CD4-positive, alpha-beta T cell (primary cell): ENCODE measurements around the gene PNRC1. TPM values are rescaled to one million over a fixed set of nuclear protein-coding genes. Genes with fewer than 3 reads are reported as not detected.
"Not testable (repeated sequence)": the region's sequence is repeated elsewhere in the genome, so short reads cannot be mapped to it uniquely, and the experiment has no call there.

Source experiments
- ATAC-seq: fragments of 200-7000 bp; cut with Tn5 transposase; one replicate; pipeline ENCODE4 v1.10.0; 2022; ENCODE audit warnings: mild to moderate bottlenecking; ENCODE audit not compliant: poor library complexity
- CTCF ChIA-PET: fragments of 350-600 bp; sonication (Branson Sonifier 250); formaldehyde crosslinking; loops from one replicate; lab custom pipeline; 2021; ENCODE audit warnings: antibody characterized with exemption, inconsistent platforms; lab: Charles Lee
- POLR2A ChIA-PET: fragments of 350-600 bp; sonication (Branson Sonifier 250); formaldehyde crosslinking; loops from one replicate; lab custom pipeline; 2021; ENCODE audit warnings: antibody characterized with exemption, inconsistent platforms; lab: Charles Lee
- DNase-seq, 14 experiments: peaks; one replicate each; pipeline ENCODE4 v3.0.0-alpha.2; 2013 to 2020; ENCODE audit warnings: mixed read lengths in 2 of 14
- H3K27ac ChIP-seq, 2 donors: one replicate each; pipeline versions ENCODE4 v1.5.1 to v1.7.0; 2013; ENCODE audit warnings: low read length in 2 of 2, low read depth in 1 of 2, mild to moderate bottlenecking in 1 of 2
- H3K27me3 ChIP-seq, 2 experiments: 1 replicate in 1 of 2; 2 replicates in 1 of 2; pipeline versions ENCODE4 v1.6.1 to v1.7.0; 2013; ENCODE audit warnings: low read length in 2 of 2, control low read depth in 1 of 2, mild to moderate bottlenecking in 1 of 2, moderate library complexity in 1 of 2; ENCODE audit not compliant: insufficient read depth in 2 of 2, control insufficient read depth in 1 of 2
- H3K36me3 ChIP-seq: one replicate; pipeline ENCODE4 v1.6.1; 2013; ENCODE audit warnings: low read length, control low read depth; ENCODE audit not compliant: insufficient read depth
- H3K4me1 ChIP-seq: one replicate; pipeline ENCODE4 v1.6.1; 2013; ENCODE audit warnings: low read length, control low read depth; ENCODE audit not compliant: insufficient read depth
- H3K4me3 ChIP-seq: one replicate; pipeline ENCODE4 v1.5.1; 2013; ENCODE audit warnings: mild to moderate bottlenecking, low read length, moderate library complexity
- H3K9me3 ChIP-seq, 2 experiments: 1 replicate in 1 of 2; 2 replicates in 1 of 2; pipeline versions ENCODE4 v1.6.1 to v1.7.0; 2013; ENCODE audit warnings: low read length in 2 of 2, mild to moderate bottlenecking in 2 of 2, control low read depth in 1 of 2, moderate library complexity in 1 of 2; ENCODE audit not compliant: control insufficient read depth in 1 of 2, insufficient read depth in 1 of 2
- H3K27ac Mint-ChIP-seq: one replicate; pipeline ENCODE4 v1.8.0; 2020; ENCODE audit warnings: mixed read lengths
- H3K27me3 Mint-ChIP-seq: one replicate; pipeline ENCODE4 v1.8.0; 2021; ENCODE audit warnings: mixed read lengths
- H3K36me3 Mint-ChIP-seq: one replicate; pipeline ENCODE4 v1.8.0; 2021; ENCODE audit warnings: low read depth, mixed read lengths
- H3K4me1 Mint-ChIP-seq: one replicate; pipeline ENCODE4 v1.8.0; 2021; ENCODE audit warnings: low read depth, mixed read lengths
- H3K4me3 Mint-ChIP-seq: one replicate; pipeline ENCODE4 v1.8.0; 2020; ENCODE audit warnings: mild to moderate bottlenecking, mixed read lengths
- H3K9me3 Mint-ChIP-seq: one replicate; pipeline ENCODE4 v1.8.0; 2020; ENCODE audit warnings: mixed read lengths
- CTCF ChIP-seq: fragments of 200-600 bp; IDR thresholded peaks from one replicate; pipeline ENCODE4 v1.8.0; 2022; ENCODE audit warnings: antibody characterized with exemption, mild to moderate bottlenecking
- intact Hi-C, 2 experiments: fragments of 100-400 bp; cut with DNase I in 1 of 2; cut with micrococcal nuclease in 1 of 2; formaldehyde crosslinking; loops; one replicate each; pipeline versions ENCODE4 v1.15.1 to v1.9.0; 2023 to 2025; cut with DNase I, micrococcal nuclease
- total RNA-seq, 174 experiments: library from RNA in 2 of 174; stranded (reverse) in 2 of 174; gene quantifications; one replicate each; pipeline ENCODE4 v1.2.3 and lab custom pipeline; 2021 to 2026

The PNRC1 gene
- total RNA-seq, 2 experiments from 2014 or later, result 974 to 1,023 TPM

- Mint-ChIP-seq H3K4me1 (no peaks in the 10 kb centered on the region), H3K36me3 (peaks cover 7% of the 10 kb centered on the region), H3K4me3 (no peak overlapping the region), H3K27me3 (no peaks in the 10 kb centered on the region), H3K27ac (no peak overlapping the region), H3K9me3 (peaks cover 14% of the 10 kb centered on the region)
- TF ChIP-seq CTCF, result no peak
- no peak for ATAC-seq
- Histone ChIP-seq H3K9me3 (peaks cover 11 to 18% of the 10 kb centered on the region in 2 experiments), H3K4me3 (no peak overlapping the region), H3K27me3 (no peaks in the 10 kb centered on the region), H3K27ac (no peak overlapping the region), H3K4me1 (no peaks in the 10 kb centered on the region), H3K36me3 (no peaks in the 10 kb centered on the region)
- intact Hi-C loops, result no loop called here
- POLR2A ChIA-PET, result interaction anchor here (0.6 to 1.2 kb wide), 2 partner anchors 12 to 46 kb away, joined by 3 read pairs; partner anchors contain the start of gene PNRC1
- DNase-seq, result peak in 3 of 14 experiments; percentile 22 to 71 (median 62)
- CTCF ChIA-PET, result no interaction called here
These were observed 45.8 kb upstream of the PNRC1 start for GRCh38 chr6:89034586-89035251.

- TF ChIP-seq CTCF, result no peak
- intact Hi-C loops, result no loop called here
- Histone ChIP-seq H3K36me3 (no peaks in the 10 kb centered on the region), H3K27ac (no peak overlapping the region), H3K27me3 (no peaks in the 10 kb centered on the region), H3K4me1 (no peaks in the 10 kb centered on the region), H3K9me3 (peaks cover 11 to 18% of the 10 kb centered on the region in 2 experiments), H3K4me3 (no peak overlapping the region)
- peak in 2 of 14 experiments; percentile 62 to 72 for DNase-seq
- ChIA-PET POLR2A (interaction anchor here (1.3 kb wide), 1 partner anchor 45 kb away, joined by 4 read pairs; the partner anchor contains the start of gene PNRC1), CTCF (no interaction called here)
- ATAC-seq, result no peak
- Mint-ChIP-seq H3K9me3 (peaks cover 15% of the 10 kb centered on the region), H3K4me1 (no peaks in the 10 kb centered on the region), H3K27ac (no peak overlapping the region), H3K36me3 (peaks cover 7% of the 10 kb centered on the region), H3K27me3 (no peaks in the 10 kb centered on the region), H3K4me3 (no peak overlapping the region)
These were observed 45.1 kb upstream of the PNRC1 start for GRCh38 chr6:89035252-89036101.

- H3K36me3 Mint-ChIP-seq, result peaks cover 7% of the 10 kb centered on the region
- ATAC-seq (no peak), DNase-seq (peak in 1 of 14 experiments; percentile 23)
- intact Hi-C loops, result no loop called here
- no peak for TF ChIP-seq CTCF
- H3K27ac Mint-ChIP-seq, result no peak overlapping the region
- ChIA-PET CTCF (no interaction called here), POLR2A (no interaction called here)
- no peaks in the 10 kb centered on the region for H3K27me3 ChIP-seq
- H3K9me3 ChIP-seq, result peaks cover 11 to 18% of the 10 kb centered on the region in 2 experiments
- peaks cover 15% of the 10 kb centered on the region for H3K9me3 Mint-ChIP-seq
- H3K4me1 Mint-ChIP-seq, result peaks cover under 1% of the 10 kb centered on the region
- no peaks in the 10 kb centered on the region for H3K36me3 ChIP-seq
- H3K27ac ChIP-seq, result no peak overlapping the region
- no peaks in the 10 kb centered on the region for H3K27me3 Mint-ChIP-seq
- no peaks in the 10 kb centered on the region for H3K4me1 ChIP-seq
- H3K4me3 ChIP-seq, result no peak overlapping the region
- no peak overlapping the region for H3K4me3 Mint-ChIP-seq
These were observed 43.2 kb upstream of the PNRC1 start for GRCh38 chr6:89037141-89037900.

- H3K4me3 Mint-ChIP-seq, H3K36me3 Mint-ChIP-seq, H3K4me1 Mint-ChIP-seq, H3K4me3 ChIP-seq, POLR2A ChIA-PET, H3K27me3 Mint-ChIP-seq, H3K27me3 ChIP-seq, DNase-seq, H3K27ac Mint-ChIP-seq, CTCF ChIA-PET, intact Hi-C loops, H3K36me3 ChIP-seq, H3K27ac ChIP-seq, H3K4me1 ChIP-seq, ATAC-seq: not testable (repeated sequence)
- H3K9me3 ChIP-seq, result peaks cover 11 to 18% of the 10 kb centered on the region in 2 experiments
- peaks cover 15% of the 10 kb centered on the region for H3K9me3 Mint-ChIP-seq
These were observed 42.7 kb upstream of the PNRC1 start for GRCh38 chr6:89037901-89038293.
